HFF-Myc (cell line): ENCODE measurements around the gene TRIO.

Experiments used
- DNase-seq: peaks from one replicate; pipeline ENCODE4 v3.0.0-alpha.2; 2011; ENCODE audit warnings: low read depth; ENCODE audit errors: extremely low read depth
- H3K4me3 ChIP-seq: replicated peaks from 2 replicates; pipeline ENCODE4 v1.5.1; 2011; ENCODE audit warnings: low read depth, mild to moderate bottlenecking, control low read depth, low read length
- CTCF ChIP-seq: IDR thresholded peaks from 2 replicates; pipeline ENCODE4 v1.5.1; 2012; ENCODE audit warnings: mild to moderate bottlenecking, low read depth, low read length, control low read depth; ENCODE audit errors: missing control alignments

The TRIO gene

DNA sequence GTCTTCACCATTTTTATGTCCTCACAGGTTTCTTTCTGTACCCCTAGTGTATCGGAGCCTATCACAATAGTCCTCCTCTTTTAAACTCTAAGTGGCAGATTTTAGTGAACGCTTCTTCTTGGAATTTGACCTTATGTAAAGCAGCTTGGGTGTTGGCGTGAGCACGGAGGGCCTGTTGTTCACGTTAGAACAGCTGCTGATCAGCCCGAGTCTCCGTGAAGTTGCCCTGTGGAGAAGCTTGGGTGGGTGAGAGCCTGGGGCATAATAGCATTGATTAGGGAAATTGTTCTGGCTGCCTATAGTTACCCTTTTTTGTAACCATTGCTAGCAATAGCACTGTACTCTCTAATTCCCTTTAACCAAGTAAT, 271.5 kb downstream of the TRIO start:
- H3K4me3 ChIP-seq = no peak overlapping the region
- DNase-seq = no peak
- TF ChIP-seq CTCF = no peak

DNA sequence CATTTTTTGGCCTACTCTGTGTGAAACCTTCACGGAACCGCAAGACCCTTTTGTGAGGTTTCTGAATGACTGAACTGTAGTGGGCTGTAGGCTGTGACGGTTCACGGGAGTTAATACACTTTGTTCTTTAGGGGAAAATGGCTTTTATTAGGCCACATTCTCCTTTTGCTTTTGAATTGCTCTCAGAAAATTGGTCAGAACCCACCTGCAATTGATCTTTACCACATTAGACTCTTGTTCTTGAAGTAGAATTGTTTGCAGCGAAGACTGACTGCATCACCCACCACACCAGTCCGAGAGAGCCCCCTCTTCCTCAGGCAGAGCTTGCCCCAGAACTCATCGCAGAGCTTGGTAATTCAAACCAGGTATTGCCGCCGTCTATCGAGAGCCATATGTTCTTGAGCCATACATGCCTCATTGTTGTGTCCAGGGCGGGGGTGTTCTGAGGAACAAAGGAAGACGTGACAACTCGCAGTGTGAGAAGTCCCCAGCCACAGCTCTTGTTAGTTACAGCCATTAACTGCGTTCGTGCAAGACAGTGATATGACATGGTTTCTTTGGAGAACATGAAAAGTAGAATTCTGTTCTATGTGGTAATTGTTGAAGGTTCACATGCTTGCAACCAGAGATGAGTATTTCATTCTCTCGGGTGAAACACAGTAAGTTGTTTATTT, 272.0 kb downstream of the TRIO start:
- no peak overlapping the region for H3K4me3 ChIP-seq
- DNase-seq = no peak
- TF ChIP-seq CTCF = no peak

DNA sequence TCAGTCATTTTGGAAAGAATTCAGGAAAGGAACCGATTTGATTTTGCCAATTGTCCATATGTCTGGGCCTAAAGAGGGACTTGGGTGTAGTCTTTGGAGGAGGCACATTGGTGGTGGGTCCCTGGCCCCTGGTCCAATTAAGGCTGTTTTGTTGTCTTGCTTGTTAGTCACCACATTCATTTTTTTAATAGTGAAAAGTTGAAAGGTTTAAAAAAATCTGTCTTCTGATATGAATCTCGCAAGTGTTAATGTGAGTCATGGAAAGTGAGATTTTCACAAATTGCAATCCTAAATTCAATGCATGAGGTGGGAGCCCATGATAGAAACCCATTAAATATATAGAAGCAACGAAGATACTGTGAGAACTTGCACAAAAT, 272.5 kb downstream of the TRIO start:
- TF ChIP-seq CTCF = no peak
- H3K4me3 ChIP-seq = no peak overlapping the region

GRCh38 chr5:14416621-14417275, 273.6 kb downstream of the TRIO start:
- no peak overlapping the region for H3K4me3 ChIP-seq
- TF ChIP-seq CTCF = no peak
- no peak for DNase-seq

More for the DNA sequence above, 272.5 kb downstream of the TRIO start:
- DNase-seq = no peak

- no peak overlapping the region for H3K4me3 ChIP-seq
- peak; percentile 49 for DNase-seq
- TF ChIP-seq CTCF = no peak
Observed at GRCh38 chr5:14417276-14417730, 274.2 kb downstream of the TRIO start.

GRCh38 chr5:14417792-14418765, 274.9 kb downstream of the TRIO start:
- DNase-seq = no peak
- TF ChIP-seq CTCF = no peak
- H3K4me3 ChIP-seq = no peak overlapping the region
